ENCODE data around the gene NUDT8.
"Not testable (repeated sequence)": the region's sequence is repeated elsewhere in the genome, so short reads cannot be mapped to it uniquely, and the experiment has no call there.

NUDT8 gene

GRCh38 chr11:67613313-67613959, 16.3 kb downstream of the NUDT8 start:
- DNase-seq (ENCODE audit: low read depth in 2 of 2, low spot score in 1 of 2) = no peak

GRCh38 chr11:67612751-67613150, 17.0 kb downstream of the NUDT8 start:
- no peak for DNase-seq (ENCODE audit: low read depth in 2 of 2, low spot score in 1 of 2)

GRCh38 chr11:67611704-67612587, 17.8 kb downstream of the NUDT8 start:
- no peak for DNase-seq (ENCODE audit: low read depth in 2 of 2, low spot score in 1 of 2)

GRCh38 chr11:67611165-67611564, 18.6 kb downstream of the NUDT8 start:
- no peak for DNase-seq (ENCODE audit: low read depth in 2 of 2, low spot score in 1 of 2)

GRCh38 chr11:67610302-67610868, 19.4 kb downstream of the NUDT8 start:
- no peak for DNase-seq (ENCODE audit: low read depth in 2 of 2, low spot score in 1 of 2)

- DNase-seq (ENCODE audit: low read depth in 2 of 2, low spot score in 1 of 2) = no peak
These were observed 20.4 kb downstream of the NUDT8 start for GRCh38 chr11:67609316-67609715.

- no peak for DNase-seq (ENCODE audit: low read depth in 2 of 2, low spot score in 1 of 2)
These were observed 21.3 kb downstream of the NUDT8 start for GRCh38 chr11:67608486-67608885.

GRCh38 chr11:67607507-67607906, 22.2 kb downstream of the NUDT8 start:
- DNase-seq (ENCODE audit: low read depth in 2 of 2, low spot score in 1 of 2) = no peak

GRCh38 chr11:67606492-67607295, 23.0 kb downstream of the NUDT8 start, which contains the start of gene NDUFV1:
TSS of gene NDUFV1 (plus strand) at chr11:67606936. CDS start at chr11:67607005, 69 bp downstream.
- peak; percentile 88 to 92 for DNase-seq (ENCODE audit: low read depth in 2 of 2, low spot score in 1 of 2)

- no peak for DNase-seq (ENCODE audit: low read depth in 2 of 2, low spot score in 1 of 2)
These were observed 23.6 kb downstream of the NUDT8 start for GRCh38 chr11:67606093-67606491.

GRCh38 chr11:67605231-67606011, 24.3 kb downstream of the NUDT8 start:
- no peak for DNase-seq (ENCODE audit: low read depth in 2 of 2, low spot score in 1 of 2)

- no peak for DNase-seq (ENCODE audit: low read depth in 2 of 2, low spot score in 1 of 2)
These were observed 24.9 kb downstream of the NUDT8 start for GRCh38 chr11:67604815-67605214.

GRCh38 chr11:67604119-67604518, 25.6 kb downstream of the NUDT8 start:
- not testable (repeated sequence) for DNase-seq (ENCODE audit: low read depth in 2 of 2, low spot score in 1 of 2)

GRCh38 chr11:67601098-67601497, 28.6 kb downstream of the NUDT8 start:
- no peak for DNase-seq (ENCODE audit: low read depth in 2 of 2, low spot score in 1 of 2)

- no peak for DNase-seq (ENCODE audit: low read depth in 2 of 2, low spot score in 1 of 2)
These were observed 29.3 kb downstream of the NUDT8 start for GRCh38 chr11:67600324-67601029.

GRCh38 chr11:67599149-67599548, 30.6 kb downstream of the NUDT8 start:
- no peak for DNase-seq (ENCODE audit: low read depth in 2 of 2, low spot score in 1 of 2)

- DNase-seq (ENCODE audit: low read depth in 2 of 2, low spot score in 1 of 2) = not testable (repeated sequence)
These were observed 31.8 kb downstream of the NUDT8 start for GRCh38 chr11:67597963-67598362.

GRCh38 chr11:67597458-67597857, 32.3 kb downstream of the NUDT8 start:
- DNase-seq (ENCODE audit: low read depth in 2 of 2, low spot score in 1 of 2) = not testable (repeated sequence)

- DNase-seq (ENCODE audit: low read depth in 2 of 2, low spot score in 1 of 2) = no peak
These were observed 32.9 kb downstream of the NUDT8 start for GRCh38 chr11:67596753-67597300.
